Esophagus muscularis mucosa (tissue), 4 donors: ENCODE data around the gene PHOSPHO2.

ENCODE experiments used
- CTCF ChIP-seq, 3 experiments: fragments of 200-600 bp in 2 of 3; fragments of 450-650 bp in 1 of 3; sonication (generic) in 2 of 3; IDR thresholded peaks; one replicate each; pipeline ENCODE4 v1.5.1; 2017 to 2019; ENCODE audit warnings: antibody characterized with exemption in 3 of 3, mild to moderate bottlenecking in 2 of 3, moderate library complexity in 1 of 3
- EP300 ChIP-seq: sonication (generic); formaldehyde crosslinking; IDR thresholded peaks from one replicate; pipeline ENCODE4 v1.6.1; 2017; ENCODE audit warnings: antibody characterized with exemption
- POLR2A ChIP-seq: fragments of 450-650 bp; IDR thresholded peaks from one replicate; pipeline ENCODE4 v1.6.1; 2017; ENCODE audit warnings: antibody characterized with exemption, moderate library complexity, mild to moderate bottlenecking, low read depth
- POLR2AphosphoS5 ChIP-seq, 2 donors: sonication (generic); formaldehyde crosslinking; IDR thresholded peaks; one replicate each; pipeline ENCODE4 v1.6.1; 2017; ENCODE audit warnings: antibody characterized with exemption in 2 of 2

GRCh38 chr2:169696381-169696780, 2.1 kb downstream of the PHOSPHO2 start:
- TF ChIP-seq CTCF (IDR thresholded peaks at IDR 0.05) (no peak), POLR2AphosphoS5 (IDR thresholded peaks at IDR 0.05) (no peak), POLR2A (no peak), EP300 (no peak)
